ENCODE measurements around the gene FBXO44.
"Not testable (repeated sequence)": the region's sequence is repeated elsewhere in the genome, so short reads cannot be mapped to it uniquely, and the experiment has no call there.

FBXO44 gene

GRCh38 chr1:11654137-11654938, at the start of gene FBXO44, which contains the start of gene FBXO2:
Gene FBXO44, plus strand, starts transcription at chr1:11654877. Its CDS starts 959 bp downstream, at chr1:11655836.
Gene FBXO2, minus strand, starts transcription at chr1:11654429. Its CDS starts 89 bp downstream, at chr1:11654340.
- DNase-seq, result peak; percentile 80

DNA sequence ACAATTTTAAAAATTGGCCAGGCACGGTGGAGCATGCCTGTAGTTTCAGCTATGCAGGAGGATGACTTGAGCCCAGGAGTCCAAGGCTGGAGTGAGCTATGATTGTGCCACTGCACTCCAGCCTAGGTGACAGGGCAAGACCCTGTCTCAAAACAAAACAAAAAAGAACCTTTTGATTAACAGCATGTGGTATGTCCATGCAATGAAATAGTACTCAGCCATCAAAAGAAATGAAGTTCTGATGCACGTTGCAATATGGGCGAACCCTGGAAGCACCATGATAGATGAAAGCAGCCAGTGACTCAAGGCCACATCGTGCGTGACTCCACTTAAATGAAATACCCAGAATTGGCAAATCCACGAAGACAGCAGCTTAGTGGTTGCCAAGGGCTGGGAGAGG, 47.9 kb upstream of the FBXO44 start:
- DNase-seq, result no peak

DNA sequence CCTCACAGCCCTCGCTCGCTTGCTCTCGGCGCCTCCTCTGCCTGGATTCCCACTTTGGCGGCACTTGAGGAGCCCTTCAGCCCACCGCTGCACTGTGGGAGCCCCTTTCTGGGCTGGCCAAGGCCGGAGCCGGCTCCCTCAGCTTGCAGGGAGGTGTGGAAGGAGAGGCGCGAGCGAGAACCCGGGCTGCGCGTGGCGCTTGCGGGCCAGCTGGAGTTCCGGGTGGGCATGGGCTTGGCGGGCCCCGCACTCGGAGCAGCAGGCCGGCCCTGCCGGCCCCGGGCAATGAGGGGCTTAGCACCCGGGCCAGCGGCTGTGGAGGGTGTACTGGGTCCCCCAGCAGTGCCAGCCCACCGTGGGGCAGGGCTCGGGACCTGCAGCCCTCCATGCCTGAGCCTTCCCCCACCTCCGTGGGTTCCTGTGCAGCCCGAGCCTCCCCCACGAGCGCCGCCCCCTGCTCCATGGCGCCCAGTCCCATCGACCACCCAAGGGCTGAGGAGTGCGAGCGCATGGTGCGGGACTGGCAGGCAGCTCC, 46.0 kb upstream of the FBXO44 start:
- DNase-seq, result not testable (repeated sequence)

DNA sequence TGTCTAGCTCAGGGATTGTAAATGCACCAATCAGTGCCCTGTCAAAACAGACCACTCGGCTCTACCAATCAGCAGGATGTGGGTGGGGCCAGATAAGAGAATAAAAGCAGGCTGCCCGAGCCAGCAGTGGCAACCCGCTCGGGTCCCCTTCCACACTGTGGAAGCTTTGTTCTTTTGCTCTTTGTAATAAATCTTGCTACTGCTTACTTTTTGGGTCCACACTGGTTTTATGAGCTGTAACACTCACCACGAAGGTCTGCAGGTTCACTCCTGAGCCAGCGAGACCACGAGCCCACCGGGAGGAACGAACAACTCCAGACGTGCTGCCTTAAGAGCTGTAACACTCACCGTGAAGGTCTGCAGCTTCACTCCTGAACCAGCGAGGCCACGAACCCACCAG, 45.3 kb upstream of the FBXO44 start:
- not testable (repeated sequence) for DNase-seq

DNA sequence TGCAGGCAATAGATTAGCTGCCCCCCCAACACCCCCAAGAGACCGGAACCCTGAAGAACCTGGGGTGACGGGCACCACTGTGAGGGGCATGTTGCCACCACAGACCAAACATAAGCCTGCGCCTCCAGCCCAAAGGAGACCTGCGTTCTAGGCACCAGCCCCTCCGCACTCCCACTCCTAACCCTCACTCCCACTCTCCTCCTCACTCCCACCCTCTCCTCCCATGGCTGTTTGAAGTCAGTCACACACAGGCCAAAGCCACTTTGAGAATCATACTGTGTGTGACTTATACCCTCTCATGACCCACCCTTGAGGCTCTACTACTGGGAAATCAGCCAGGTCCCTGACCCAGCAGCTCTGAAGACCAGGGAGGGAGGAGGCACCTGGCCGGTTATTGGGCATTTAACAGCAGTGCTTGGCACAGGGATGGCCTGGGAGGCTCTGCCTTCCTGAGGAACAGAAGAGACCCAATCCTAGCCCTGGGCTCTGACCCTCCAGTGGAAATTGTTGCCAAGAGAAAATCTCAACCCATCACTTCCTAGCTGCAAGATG, 44.0 kb upstream of the FBXO44 start:
- no peak for DNase-seq

GRCh38 chr1:11611638-11612327, 42.9 kb upstream of the FBXO44 start:
- DNase-seq, result no peak

DNA sequence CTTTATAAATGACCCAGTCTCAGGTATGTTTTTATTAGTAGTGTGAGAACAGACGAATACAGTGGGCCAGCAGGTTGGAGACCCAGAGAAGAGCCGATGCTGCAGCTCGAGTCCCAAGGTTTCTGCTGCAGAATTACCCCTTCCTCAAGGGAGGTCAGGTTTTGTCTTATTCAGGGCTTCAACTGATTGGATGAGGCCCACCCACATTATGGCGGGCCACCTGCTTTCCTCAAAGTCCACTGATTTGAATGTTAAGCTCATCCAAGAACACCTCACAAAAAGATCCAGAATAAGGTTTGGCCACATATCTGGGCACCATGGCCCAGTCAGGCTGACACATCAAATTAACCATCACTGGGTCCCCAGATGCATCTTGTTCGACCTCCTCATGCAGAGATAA, 41.3 kb upstream of the FBXO44 start:
- no peak for DNase-seq

DNA sequence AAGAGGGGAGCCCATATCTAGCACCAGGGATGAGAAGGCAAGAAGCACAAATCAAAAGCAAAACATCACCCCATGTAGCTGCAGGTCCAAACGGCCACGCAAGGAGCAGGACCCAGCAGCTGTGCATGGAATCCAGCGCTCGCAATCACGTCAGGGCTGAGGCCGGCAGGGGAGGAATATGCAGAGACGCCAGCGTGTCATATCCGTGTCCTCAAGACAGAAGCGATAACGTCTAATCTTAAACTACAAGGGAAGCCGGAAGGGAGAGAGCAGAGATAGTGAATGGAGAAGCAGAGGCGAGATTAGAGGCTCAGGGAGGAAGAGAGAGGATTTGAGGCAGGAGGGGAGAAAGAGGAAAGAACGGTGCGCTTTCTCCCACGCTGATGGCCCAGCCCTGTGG, 39.6 kb upstream of the FBXO44 start:
- DNase-seq, result no peak

DNA sequence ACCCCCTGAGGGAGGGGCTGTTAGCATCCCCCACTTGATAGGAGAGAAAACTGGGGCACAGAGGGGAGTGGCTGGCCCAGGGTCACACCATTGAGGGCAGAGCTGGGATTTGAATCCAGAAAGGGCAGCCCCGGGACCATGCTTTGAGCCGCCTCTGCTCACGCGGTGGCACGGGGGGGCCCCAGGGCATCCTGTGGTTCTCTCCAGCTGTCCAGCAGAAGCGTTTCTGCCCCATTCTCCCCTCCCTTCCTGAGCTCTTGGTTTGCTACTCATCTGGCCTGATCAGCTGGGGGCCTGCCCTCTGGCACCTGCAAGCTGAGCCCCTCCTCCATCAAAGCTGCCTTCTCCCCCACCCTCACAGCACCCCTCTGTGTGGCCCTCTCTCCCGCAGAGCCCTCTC, 37.9 kb upstream of the FBXO44 start:
- no peak for DNase-seq

DNA sequence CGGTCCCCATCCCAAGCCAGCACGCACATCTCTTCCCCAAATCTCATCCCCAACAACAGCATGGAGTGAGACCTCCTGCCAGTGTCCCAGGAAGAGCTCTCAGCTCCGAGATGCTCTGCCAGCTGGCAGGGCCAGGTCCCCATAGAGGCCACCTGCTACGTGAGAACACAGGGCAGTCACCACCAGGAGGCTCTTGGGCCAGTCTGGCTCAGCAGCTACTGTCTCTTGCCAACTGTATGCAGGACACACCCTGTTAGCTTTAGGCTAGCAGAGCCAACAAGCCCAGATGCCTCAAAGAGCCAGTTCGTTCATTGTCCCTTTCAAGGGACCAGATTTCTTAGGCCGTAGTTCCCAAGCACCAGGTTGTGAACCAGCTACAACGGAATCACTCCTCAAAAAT, 37.4 kb upstream of the FBXO44 start:
- DNase-seq, result no peak

DNA sequence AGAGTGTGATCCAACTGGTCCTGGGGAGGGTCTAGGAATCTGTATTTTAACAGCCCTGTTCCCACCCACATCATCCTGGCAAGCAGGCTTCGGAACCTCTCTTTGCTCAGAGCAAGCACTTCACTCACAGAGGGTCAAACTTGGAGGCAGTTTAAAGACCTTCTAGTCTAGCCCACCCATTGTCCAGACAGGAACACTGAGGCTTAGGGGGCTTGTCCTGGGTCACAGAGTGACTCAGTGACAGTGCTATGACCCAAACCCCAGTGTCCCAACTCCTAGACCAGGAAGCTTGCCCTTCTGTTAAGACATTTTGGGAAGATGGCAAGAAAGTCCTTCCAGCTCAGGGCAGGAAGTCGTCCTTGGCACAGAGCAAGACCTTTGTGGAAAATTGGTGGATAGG, 36.9 kb upstream of the FBXO44 start:
- no peak for DNase-seq

DNA sequence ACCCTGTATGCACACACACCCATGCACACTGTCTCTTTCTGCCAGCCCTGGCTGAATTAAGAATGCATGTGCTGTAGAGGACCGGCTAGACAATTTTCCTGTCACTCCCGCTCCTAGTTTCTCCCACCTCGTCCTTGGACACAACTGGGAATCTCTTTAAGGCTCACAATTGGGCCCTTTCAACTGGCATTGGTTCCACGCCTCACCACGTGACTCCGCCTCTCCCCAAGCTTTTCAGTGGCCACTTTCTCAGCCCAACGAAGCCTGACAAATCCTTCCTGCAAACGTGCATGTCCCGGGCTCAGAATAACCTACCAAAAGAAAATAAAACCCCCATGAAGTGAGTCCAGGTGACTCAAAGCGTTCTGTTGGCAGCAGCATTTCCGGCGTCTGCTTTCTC, 34.3 kb upstream of the FBXO44 start:
- no peak for DNase-seq

- DNase-seq, result no peak
Measured at GRCh38 chr1:11620924-11621323, 33.8 kb upstream of the FBXO44 start.

DNA sequence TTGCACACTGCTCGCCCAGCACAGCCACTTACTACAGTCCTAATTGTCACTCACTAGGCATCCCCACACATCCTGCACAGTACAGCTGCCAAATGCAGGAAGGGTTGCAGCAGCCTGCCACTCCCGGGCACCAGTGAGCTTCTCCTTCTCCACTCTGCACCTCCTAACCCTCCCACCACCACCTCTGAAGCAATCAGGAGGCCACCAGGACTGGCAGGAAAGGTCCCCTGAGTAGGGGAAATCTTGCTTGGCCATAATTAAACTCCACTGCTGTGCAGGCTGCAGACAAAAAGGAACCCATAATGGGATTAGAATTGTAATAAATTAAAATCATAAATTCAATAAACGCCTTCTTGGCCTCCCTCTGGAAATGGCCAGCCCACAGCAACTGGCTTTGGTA, 32.3 kb upstream of the FBXO44 start:
- no peak for DNase-seq

DNA sequence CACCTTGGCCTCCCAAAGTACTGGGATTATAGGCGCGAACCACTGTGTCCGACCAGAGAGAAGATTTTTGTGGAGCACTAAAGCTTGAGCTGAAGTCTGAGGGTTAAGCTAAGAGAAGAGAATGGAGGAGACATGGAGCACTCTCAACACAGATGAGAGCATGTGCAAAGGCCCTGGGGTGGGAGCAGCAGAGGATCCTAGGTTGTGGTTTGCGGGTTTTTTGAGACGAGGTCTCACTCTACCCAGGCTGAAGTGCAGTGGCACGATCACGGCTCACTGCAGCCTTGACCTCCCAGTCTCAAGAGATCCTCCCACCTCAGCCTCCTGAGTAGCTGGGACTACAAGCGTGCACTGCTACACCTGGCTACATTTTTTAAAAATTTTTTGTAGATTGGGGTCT, 31.0 kb upstream of the FBXO44 start:
- no peak for DNase-seq

- no peak for DNase-seq
Measured at GRCh38 chr1:11626551-11626950, 28.1 kb upstream of the FBXO44 start.

DNA sequence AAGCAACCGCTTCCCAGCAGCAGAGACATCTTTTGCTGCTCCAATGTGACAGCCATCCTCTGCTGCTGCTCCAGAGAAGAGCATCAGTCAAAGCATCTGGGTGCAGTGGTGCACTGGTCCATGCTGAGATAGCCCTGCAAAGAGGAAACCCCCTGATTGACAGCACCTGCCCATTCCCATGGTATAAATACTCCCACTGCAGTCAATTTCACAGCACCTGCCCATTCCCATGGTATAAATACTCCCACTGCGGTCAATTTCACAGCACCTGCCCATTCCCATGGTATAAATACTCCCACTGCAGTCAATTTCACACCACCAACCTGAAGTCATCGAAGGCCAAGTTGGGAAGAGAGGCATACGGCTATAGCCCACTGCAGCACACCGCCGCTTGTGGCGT, 25.9 kb upstream of the FBXO44 start:
- no peak for DNase-seq

DNA sequence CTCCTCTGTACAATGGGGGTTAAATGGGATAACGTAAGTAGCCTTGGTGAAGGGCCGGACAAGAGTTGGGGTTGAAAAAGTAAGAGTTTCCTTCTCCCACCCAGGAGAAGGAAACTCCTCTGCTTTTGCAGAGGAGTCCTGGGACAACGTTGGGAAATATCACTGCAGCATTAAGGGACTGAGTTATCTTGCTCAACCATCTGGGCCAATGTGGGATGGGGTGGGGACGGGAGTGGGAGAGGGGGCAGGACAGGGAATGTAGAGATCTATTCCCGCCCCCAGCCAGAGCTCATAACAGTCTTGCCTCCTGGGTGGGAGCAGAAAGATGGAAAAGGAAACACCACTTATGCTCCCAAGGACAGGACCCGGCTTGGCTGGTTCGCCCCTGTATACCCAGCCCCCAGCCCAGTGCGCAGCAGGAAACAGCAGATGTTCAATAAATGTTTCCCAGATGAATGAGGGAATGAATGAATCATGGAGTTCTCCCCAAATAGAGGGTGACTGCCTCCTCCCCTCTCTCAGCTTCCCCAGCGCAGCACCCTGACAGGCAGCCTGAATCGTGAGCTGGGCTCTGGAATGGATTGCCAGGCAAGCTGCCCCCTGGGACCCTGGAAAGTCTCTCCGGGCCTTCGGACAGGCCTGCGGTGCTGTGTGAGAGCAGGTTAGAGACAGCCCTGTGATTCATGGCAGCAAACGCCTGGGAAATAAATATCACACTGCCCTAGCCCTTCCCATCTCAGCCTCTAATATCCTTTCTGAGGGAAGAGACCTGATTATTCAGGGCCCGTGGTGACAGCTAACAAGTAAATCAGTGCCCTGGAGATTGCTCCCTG, 25.3 kb upstream of the FBXO44 start:
- DNase-seq, result no peak

- DNase-seq, result no peak
Measured at GRCh38 chr1:11634365-11635192, 20.1 kb upstream of the FBXO44 start.

DNA sequence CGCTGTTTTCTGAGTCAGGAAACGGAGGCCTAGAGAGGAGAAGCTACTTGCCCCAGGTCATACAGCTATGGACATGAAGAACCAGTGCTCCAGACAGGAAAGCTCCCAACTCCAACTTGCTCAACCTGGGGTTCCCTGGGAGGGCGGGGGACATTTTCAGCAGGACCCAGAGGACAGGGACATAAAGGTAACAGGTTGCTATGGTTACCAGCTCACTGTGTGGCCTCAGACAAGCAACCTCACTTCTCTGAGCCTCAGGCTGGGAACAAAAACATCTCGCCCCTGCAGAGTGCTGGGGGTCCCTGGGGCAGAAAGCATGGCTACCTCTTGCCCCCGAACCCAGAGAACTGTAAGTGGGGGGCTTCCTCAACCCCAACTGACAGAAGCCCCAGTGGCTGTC, 16.6 kb upstream of the FBXO44 start:
- DNase-seq, result no peak

GRCh38 chr1:11639372-11639771, 15.3 kb upstream of the FBXO44 start:
- DNase-seq, result no peak

DNA sequence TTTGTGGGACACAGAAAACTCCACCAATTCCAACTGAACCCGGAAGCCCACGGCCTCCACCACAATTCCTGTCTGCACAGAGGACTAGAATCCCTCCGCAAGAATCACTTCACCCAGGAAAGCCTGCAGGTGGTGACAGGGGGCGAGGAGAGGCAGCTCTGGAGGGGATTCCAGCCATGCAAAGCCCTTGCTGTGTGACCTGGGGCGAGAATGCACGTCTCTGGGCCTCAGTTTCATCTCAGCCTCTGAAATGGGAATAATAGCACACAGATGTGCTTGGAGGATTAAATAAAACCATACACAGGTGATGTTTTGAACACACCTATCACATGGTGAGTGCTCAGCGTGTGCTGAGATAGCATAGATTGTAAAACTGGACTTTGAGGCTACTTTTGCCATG, 14.6 kb upstream of the FBXO44 start:
- no peak for DNase-seq

All from CD4-positive, alpha-beta T cell treated with Interleukin-6 for 4 hours (primary cell).